Activated T-cell treated with anti-CD3 and anti-CD28 coated beads for 48 hours (primary cell): Measurements from ENCODE around the gene PKMYT1.

Source experiments
- DNase-seq: peaks from one replicate; pipeline ENCODE4 v3.0.0-alpha.2; 2020; ENCODE audit warnings: low read depth

PKMYT1 gene

DNA sequence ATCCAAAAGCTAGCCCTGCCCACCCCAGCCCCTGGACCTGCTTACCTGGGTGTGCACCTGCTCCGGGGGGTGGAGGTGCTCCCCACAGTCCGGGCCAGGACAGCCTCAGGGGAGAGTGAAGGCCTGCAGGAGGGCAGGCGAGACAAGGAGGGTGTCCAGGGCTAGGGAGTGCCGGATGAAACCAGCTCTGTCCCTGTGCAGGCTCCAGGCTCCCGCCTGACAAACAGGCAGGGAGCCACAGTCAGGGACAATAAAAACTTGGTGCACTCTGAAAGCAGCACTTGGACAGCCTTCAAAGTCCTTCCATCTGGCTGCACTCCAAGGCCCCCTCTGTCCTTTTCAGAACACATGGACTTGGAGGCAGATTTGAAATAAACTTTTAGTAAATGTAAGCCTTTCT, 7.2 kb downstream of the PKMYT1 start:
- no peak for DNase-seq

GRCh38 chr16:2971985-2972784, 8.1 kb downstream of the PKMYT1 start:
- DNase-seq: no peak

DNA sequence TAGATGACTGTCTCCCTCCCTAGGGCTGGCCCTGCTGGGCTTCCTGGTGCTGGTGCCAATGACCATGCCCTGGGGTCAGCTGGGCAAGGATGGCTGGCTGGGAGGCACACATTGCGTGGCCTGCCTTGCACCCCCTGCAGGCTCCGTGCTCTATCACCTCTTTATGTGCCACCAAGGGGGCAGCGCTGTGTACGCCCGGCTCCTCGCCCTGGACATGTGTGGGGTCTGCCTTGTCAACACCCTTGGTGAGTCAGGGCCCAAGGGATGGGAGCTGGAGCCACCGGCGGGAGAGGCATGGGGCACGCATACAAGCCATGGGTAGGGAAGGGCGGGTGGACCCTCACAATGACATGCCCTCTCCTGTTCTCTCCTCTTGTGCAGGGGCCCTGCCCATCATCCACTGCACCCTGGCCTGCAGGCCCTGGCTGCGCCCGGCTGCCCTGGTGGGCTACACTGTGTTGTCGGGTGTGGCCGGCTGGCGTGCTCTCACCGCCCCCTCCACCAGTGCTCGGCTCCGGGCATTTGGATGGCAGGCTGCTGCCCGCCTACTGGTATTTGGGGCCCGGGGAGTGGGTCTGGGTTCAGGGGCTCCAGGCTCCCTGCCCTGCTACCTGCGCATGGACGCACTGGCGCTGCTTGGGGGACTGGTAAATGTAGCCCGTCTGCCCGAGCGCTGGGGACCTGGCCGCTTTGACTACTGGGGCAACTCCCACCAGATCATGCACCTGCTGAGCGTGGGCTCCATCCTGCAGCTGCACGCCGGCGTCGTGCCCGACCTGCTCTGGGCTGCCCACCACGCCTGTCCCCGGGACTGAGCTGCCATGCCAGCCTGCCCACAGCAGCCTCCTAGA, 8.9 kb downstream of the PKMYT1 start:
- DNase-seq: no peak

GRCh38 chr16:2970563-2970962, 9.7 kb downstream of the PKMYT1 start:
- no peak for DNase-seq

DNA sequence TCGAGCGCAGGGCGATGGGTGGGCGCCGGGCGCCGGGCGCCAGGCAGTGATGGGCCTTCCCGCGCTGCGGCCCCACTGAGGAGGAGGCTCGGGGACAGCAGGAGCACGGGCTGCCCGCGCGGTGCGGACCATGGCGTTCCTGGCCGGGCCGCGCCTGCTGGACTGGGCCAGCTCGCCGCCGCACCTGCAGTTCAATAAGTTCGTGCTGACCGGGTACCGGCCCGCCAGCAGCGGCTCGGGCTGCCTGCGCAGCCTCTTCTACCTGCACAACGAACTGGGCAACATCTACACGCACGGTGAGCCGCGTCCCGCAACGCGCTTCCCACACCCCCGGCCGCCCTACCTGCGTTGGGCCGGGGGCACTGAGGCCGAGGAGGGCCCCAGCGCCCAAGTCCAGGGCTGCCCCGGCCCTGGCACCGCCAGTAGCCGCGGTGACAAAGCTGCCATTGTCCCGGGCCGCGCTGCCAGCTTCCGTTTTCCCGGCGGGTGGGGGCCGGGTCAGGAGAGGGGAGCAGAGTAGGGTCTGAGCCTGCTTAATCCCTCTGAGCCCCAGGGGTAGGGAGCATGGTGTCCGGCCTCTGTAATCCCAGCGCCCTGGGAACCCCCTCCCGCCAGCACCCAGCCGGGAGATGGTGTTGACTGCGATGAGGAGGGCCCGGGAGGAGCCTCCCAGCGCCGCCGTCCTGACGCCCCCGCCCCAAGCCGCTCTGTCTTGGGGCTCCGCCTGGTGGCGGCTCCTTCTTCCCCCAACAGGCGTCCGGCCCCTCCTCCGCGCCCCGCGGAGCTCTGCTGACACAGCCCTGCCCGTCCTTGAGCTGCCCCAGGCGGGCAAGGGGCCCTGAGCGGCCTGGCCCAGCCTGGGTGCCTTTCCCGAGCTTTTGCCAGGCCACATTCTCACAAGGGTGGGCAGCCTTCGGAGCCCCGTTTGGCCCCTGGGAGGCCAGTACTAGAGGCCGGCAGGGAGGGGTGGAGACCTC, 10.4 kb downstream of the PKMYT1 start:
- DNase-seq: peak; percentile 89

DNA sequence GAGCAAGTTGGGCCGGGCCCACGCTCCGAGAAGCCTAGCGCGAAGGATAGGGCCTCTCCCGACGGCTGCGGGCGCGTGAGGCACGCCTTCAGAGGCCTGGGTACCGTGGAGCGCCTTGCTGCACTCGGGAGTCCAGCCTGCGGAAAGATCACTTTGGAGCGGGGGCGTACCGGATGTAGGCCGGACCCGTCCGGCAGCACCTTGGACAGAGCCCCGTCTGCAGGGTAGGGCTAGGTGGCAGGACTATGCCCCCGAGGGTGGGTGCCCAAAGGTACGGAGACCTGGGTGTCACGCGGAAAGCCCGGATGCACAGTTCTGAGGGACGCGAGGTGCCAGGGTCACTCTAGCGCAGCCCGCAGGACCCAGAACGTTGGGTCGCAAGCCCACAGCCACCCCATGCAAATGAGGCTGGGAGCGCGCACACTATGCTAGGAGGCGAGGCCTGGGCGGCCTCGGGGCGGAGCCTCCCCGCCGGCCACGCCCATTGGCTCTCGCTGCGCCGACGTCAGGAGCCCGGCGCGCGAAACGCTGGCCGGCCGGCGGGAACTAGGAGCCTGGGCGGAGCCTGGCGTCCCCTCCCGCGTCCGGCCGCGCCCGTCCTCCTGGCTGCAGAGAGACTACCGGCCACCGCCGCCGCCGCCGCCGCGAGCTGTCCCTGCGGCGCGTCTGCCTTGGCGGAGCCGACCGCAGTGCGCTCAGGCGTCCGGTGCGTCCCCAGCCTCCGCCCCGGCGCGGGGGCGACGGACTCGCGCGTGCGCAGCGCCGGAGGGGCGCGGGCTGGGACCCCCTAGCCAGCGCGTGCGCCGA, 11.3 kb downstream of the PKMYT1 start, which contains the start of gene PAQR4:
Gene PAQR4, plus strand, starts transcription at position 611 of the 807 bp plus-strand sequence. CDS start 327 bp downstream, outside the sequence.
- DNase-seq: peak; percentile 88

GRCh38 chr16:2968368-2968737, 11.9 kb downstream of the PKMYT1 start:
- no peak for DNase-seq

DNA sequence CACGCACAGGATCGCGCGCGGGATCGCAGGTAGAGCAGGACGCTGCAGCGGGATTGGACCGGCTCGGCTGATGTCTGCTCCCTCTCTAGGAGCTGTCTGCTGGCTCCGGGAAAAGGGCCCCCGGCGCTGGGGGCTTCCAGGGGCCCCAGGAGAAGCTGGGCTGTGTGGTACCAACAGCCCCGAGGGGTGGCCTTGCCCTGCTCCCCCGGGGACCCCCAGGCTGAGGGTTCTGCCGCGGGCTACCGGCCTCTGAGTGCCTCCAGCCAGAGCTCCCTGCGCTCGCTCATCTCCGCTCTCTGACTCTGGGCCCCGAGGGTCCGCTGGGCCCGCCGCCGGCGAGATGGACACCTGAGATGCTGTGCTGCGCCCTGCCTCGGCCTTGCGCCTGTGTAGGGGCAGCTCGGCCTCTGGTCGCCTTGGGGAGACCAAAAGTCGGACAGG, 12.5 kb downstream of the PKMYT1 start:
- DNase-seq: no peak

GRCh38 chr16:2967211-2967631, 13.0 kb downstream of the PKMYT1 start:
- DNase-seq: no peak

- no peak for DNase-seq
These were observed 13.4 kb downstream of the PKMYT1 start for GRCh38 chr16:2966808-2967191.

GRCh38 chr16:2966043-2966807, 14.0 kb downstream of the PKMYT1 start:
- DNase-seq: no peak

- peak; percentile 71 for DNase-seq
These were observed 15.5 kb downstream of the PKMYT1 start for GRCh38 chr16:2964475-2965336.

DNA sequence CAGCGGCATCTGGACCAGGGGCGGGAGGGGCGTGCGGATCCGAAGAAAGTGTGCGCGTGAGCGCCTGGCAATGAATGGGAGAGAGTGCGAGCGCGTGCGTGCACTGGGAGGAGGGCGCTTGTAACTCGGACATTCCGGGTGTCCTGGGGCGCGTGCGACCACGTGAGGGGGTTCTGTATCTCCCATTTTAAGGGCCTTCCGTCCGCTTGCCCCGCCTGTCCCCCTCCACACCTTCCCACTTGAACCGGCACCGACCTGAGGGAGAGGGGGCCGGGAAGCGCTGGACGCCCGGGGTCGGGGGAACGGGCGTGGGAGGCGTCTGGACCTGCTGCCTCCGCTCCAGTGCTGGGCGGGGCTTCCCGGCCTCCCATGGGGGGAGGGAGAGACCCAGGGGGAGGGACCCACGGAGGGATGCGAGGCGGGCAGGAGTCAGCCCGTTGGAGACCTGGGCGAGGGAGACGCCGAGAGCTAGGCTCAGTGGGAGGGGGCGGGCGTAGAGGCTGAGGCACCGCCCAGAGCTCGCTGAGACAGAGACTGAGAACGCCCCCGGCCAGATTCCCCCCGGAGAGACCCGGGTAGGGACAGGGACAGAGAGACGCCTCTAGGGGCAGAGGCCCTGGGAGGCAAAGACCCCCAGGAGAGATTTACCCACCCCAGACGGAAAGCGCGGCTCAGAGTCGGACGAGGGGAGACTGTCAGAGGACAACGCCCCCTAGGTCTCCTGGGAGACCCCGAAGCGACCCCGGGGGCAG, 16.3 kb downstream of the PKMYT1 start, which contains the start of gene KREMEN2:
Gene KREMEN2, plus strand, starts transcription at position 553 of the 752 bp plus-strand sequence. CDS start 246 bp downstream, outside the sequence.
- DNase-seq: no peak

- no peak for DNase-seq
These were observed 17.0 kb downstream of the PKMYT1 start for GRCh38 chr16:2963074-2963722.

DNA sequence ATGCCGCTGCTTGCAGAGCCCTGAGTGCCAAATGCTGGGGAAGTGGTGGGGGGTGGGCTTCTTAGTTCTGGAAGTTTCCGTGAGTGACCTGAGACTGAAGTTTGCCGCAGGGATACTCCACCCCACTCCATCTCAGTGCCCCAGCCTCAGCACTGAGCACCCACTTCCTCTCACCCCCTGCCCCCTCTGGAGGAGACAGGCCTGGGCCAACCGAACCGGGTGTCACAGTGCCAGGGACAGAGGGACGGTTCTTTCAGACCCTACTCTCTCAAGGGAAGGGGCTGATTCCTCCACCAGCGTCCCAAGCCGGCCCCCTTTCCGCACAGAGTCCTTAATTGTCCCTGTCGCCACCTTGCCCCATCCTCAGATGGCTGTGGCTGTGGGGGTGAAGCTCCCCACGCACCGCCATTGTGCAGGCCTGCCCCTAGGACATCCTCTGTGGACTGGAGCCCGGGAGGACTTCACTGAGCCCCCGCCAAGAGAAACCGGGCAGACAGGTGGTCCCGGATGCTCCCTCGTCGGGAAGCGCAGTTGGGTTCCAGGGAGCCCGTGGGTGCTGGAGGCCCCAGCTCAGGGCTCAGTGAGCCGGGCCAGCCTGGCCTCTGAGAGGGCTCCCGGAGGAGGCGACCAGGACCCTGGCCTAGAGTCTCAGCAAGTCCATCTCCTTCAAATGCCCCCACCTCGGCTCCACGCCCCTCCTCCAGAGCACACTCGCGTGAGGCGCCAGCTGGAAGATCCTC, 17.7 kb downstream of the PKMYT1 start:
- DNase-seq: no peak

DNA sequence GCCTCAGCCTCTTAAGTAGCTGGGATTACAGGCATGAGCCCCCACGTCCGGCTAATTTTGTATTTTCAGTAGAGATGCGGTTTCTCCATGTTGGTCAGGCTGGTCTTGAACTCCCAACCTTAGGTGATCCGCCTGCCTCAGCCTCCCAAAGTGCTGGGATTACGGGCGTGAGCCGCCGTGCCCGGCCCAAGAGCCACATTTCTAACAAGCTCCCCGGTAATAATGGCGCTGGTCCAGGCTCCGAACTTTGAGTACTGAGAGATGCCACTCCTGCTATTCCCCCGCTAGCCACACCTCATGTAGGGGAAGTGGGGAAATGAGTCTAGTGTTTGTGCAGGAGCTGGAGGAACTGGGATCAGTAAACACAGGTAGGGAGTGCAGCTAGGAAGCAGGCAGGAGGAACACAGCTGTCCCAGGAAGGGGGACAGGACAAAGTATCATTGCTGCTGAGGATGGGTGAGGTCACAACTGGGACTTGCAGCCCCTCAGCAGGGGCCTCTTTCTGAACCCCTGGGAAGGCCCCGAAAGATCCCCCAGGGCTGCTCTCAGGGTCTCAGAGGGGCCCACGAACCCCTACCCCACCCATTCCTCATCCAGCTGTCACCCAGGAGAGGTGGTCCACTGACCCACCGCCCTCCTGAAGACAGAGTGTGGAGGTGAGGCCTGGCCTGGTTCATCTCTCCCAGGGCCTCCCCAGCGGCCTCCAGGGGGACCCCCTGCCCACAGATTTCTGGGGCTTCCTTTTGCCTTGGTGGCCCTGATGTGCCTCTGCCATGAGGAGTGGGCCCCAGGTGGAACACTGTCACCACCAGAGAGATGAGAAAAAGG, 19.8 kb downstream of the PKMYT1 start:
- DNase-seq: no peak
